NCI-H1105 treated with DMSO at 0.1 percent for 48 hours (cell line): ENCODE results near the gene ROR1.
"Not testable (repeated sequence)": the region's sequence is repeated elsewhere in the genome, so short reads cannot be mapped to it uniquely, and the experiment has no call there.

Experiments used
- DNase-seq: peaks from one replicate; lab custom pipeline; 2025; lab: John Stamatoyannopoulos, UW

ROR1 gene

GRCh38 chr1:64100791-64101190, 327.0 kb downstream of the ROR1 start:
- no peak for DNase-seq

DNA sequence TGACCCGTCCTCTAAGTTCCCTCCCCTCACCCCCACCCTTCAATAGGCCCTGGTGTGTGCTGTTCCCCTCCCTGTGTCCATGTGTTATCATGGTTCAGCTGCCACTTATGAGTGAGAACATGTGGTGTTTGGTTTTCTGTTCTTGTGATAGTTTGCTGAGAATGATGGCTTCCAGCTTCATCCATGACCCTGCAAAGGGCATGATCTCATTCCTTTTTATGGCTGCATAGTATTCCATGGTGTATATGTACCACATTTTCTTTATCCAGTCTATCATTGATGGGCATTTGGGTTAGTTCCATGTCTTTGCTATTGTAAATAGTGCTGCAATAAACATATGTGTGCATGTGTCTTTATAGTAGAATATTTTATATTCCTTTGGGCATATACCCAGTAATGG, 330.8 kb downstream of the ROR1 start:
- DNase-seq: not testable (repeated sequence)

- DNase-seq: peak; percentile 8
Measured at GRCh38 chr1:64107118-64107519, 333.3 kb downstream of the ROR1 start.

- DNase-seq: no peak
Measured at GRCh38 chr1:64107632-64108031, 333.8 kb downstream of the ROR1 start.

- no peak for DNase-seq
Measured at GRCh38 chr1:64110924-64111777, 337.3 kb downstream of the ROR1 start.

GRCh38 chr1:64111787-64112186, 338.0 kb downstream of the ROR1 start:
- DNase-seq: no peak

DNA sequence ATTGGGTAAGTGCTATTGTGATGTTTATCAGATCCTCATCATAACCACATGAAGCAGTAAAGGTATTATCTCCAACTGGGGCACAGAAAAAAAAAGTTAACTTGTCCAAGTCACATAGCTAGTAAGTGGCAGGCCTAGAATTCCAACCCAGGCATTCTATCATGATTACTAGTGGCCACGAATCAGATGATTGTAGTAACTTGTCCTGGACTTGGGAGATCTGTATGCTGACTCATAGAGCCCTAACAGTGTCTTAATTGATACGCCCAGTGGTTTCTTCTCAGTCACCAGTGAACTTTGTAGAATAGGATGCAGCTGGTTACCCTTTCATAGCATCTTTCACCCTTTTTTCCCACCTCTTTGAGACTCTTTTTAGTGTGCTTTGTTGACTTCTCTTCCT, 338.5 kb downstream of the ROR1 start:
- DNase-seq: no peak

GRCh38 chr1:64114012-64114525, 340.3 kb downstream of the ROR1 start:
- no peak for DNase-seq

- no peak for DNase-seq
Measured at GRCh38 chr1:64116537-64116936, 342.7 kb downstream of the ROR1 start.

DNA sequence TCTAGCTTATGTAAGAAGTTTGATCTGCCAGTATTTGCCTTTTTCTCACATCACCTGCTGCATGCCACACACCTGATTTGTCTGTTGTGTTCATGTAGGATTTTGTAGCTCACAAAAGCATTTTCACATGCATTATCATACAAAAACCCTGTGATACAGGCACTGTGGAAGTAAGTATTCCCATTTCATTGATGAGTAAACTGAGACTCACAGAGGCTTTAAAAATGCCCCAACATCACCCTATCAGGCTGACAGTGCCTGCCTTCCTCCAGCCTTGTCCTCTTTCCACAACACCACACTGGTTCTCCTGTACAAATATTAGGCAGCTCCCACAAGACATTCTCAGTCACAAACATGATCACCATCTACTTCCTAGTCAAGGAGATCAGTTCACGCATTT, 343.7 kb downstream of the ROR1 start:
- DNase-seq: no peak

- DNase-seq: no peak
Measured at GRCh38 chr1:64121766-64122385, 348.1 kb downstream of the ROR1 start.

DNA sequence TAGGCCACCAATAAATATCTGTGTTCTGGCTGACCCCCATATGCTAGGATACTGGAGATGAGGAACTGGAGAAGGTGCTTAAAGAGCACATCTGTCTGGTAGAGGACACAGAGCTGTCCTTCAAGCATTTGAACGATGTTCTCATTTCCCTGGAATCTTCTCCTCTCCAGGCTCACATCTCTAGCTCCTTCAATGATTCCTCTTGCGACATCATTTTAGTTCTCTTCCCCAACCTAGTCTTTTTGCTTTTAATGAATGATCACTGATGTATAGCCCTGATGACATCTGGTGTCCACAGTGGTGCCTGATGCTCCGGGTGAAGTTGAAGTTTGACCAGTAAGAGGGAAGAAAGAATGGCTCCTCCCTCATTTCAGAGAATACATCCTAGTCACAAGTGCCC, 348.8 kb downstream of the ROR1 start:
- DNase-seq: no peak

- no peak for DNase-seq
Measured at GRCh38 chr1:64124704-64125440, 351.1 kb downstream of the ROR1 start.

- no peak for DNase-seq
Measured at GRCh38 chr1:64126581-64126980, 352.8 kb downstream of the ROR1 start.

GRCh38 chr1:64127297-64127696, 353.5 kb downstream of the ROR1 start:
- no peak for DNase-seq

GRCh38 chr1:64129701-64130100, 355.9 kb downstream of the ROR1 start:
- DNase-seq: no peak

DNA sequence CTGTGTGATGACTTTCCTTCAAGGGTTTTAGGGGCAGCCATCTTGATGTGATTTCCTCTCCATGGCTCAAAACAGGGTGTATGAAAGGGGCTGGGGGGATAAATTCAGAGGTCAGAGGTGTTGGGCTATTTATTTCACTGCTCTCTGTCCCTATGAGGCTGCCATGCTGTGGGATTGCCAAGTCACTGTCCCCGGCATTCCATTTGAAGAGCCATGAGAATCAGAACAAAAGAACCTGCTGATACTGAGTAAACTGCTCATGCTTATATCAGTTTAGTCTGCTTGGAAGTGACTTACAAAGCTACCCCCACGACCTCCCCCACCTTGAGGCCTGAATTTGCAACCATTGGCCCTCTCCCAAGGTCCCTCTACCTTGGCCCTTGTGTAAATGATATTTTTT, 357.3 kb downstream of the ROR1 start:
- DNase-seq: no peak

DNA sequence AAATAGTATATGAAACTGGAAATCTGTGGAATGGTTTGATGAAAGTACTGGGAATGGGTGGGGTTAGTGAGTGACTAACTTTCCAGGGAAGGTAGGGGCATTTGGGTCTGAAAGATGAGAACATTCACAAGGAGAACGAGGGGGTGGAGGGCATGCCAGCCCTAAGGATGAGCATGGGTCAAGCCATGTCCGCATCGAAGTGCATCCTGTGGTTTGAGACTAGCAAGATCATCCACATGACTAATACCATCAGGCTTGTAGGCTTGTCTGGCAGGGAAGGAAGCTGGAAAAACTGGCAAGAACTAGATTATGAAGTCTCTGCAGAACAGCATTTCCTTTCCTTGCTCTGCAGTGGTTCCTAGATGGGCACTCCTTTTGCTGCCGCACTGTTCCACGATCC, 359.2 kb downstream of the ROR1 start:
- DNase-seq: no peak

DNA sequence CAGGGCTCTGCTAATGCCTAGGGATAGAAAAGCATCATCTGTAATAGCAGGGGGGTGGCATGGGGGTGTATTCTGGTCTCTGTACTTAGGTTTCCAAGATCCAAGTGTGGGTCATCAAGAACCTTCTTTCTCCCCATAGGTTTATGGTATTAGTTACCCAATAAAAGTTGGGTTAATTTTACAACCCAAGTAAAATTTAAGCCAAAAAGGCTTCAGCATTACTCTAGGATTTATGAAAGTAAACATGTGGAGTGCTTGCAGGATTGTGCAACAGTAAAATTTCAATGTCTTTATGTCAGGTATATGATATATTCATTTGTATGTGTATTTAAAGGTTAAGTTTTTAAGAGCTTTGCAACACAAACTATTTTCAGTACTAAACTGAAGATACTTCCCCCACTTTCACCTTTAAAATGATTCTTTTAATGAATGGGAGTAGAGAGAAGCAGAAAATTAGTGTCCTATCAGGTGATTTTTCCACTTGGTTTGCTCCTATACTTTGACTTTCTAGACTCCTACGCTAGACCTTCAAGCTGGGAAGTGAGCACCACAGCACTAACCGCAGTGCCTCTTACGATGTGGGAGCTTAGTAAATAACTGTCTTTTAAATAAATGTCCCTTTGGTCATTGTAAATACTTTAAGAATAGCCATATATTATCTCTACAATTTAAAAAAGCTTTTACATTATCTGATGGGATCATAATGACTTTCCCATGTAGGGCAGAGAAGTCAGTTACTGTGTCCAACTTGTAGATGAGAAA, 361.8 kb downstream of the ROR1 start:
- DNase-seq: no peak

DNA sequence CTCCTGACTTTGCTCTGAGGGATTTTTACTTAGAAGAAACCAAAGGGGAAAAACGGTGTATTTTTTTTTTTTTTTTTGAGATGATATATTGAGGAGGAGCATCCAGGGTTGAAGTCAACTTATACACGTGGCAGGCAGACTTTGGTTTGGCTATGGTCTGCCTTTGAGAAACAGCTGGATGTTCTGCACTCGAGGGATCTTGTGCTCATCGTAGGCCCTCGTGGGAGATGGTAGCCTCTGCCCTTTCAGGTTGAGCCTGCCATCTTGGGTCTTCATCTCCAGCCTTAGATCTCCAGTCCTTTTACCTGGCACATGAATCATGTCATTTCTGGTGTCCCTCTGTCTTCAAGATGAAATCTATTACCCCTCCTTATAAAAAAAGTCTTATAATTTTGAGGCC, 362.5 kb downstream of the ROR1 start:
- no peak for DNase-seq

DNA sequence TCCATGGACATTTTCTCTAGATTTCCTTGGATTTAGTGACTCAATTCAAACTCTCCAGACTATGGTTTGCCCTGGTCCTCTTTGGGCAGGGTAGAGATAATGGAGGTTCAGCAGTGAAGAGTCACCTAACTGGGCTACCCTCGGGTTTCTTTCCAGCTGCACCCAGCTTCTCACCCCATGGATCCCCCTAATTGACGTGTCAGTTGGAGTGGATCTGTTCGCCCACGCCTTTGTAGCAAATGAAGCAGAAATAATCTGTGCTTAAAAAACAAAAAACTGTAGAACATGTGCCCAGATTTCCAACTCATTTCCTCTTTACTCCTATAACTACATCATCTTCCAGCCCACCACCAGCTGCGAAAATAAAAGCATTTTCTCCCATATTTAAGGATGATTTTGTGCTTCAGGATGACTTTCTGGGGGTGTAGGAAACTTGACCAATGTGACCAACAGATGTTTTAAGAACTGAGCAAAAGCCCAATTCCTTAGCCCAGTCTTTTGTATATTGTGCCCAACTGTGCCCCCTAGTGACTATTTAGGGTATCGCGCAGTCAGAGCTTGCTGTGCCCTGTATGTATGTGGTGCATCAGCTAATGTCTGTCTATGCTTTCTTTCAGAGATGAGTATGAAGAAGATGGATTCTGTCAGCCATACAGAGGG, 363.1 kb downstream of the ROR1 start:
- DNase-seq: peak; percentile 61
